NCI-H146 treated with DMSO at 0.1 percent for 48 hours (cell line): ENCODE results near the gene TEX264.
A peak's percentile ranks its signal among the peaks of the same experiment; 100 is the strongest.

Experiments
- DNase-seq: peaks from one replicate; lab custom pipeline; 2025; ENCODE audit not compliant: unreplicated experiment; lab: John Stamatoyannopoulos, UW

The TEX264 gene

GRCh38 chr3:51673802-51674654 lies 3.0 kb downstream of the TEX264 start:
- DNase-seq = no peak

DNA sequence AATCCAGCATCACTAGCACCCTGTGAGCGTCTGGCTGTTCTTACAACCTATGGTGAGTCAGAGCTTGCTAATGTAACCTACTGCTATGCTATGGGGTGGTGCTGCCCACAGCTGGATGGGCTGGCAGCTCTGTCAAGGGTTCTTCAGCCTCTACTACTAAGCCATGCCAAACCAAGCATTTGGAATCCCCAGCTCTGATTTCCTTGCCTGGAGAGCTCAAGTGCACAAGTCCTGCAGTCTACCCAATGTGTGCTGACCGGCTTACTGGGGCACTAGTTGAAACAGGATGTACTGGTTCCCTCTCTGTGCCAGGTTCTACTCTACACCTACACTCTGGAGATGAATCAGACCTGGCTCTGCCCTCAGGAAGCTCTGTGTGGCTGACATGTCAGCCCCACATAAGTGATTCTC lies 4.2 kb downstream of the TEX264 start:
- DNase-seq = no peak

DNA sequence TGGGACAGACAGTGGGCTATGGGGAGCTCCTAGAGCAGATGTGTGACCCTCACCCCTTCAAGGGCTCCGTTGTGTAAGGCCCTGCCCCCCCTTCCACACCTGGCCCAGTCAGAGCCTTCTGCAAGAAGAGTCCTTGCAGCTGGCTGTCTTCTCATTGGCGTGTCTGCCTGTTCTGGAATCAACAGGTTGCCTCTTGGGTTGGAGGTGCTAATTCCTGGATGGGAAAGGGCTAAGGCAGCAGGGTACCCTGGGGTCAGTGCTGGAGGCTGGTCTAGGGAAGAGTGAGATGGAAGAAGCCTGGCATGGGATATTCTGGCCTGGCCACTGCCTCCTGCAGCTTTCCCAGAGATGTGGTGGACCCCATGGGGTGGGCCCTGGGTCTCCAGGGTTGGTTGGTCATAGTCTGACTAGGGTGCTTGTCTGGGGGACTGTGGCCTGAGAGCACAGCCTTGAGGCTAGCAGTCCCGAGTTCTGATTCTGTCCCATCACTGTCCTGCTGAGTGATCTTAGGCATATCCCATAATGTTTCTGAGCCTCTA lies 5.1 kb downstream of the TEX264 start:
- no peak for DNase-seq

DNA sequence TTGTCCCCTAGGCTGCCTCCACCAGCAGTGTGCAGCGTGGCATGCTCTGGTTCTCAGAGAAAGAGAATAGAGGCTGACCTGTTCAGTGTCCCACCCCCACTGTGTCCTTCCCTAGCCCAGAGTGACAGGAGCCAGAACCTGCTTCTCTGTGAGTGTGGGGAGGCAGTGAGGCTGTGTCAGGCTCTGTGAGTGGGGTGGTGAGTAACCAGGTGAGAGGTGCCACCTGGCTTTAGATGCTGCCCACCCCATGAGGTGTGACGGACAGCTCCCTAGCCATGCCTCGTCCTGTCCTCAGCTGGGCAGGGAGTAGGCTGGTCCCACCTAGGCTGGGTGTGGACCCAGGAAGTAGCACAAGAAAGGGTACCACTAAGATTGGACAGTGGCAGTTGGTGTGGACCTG lies 6.3 kb downstream of the TEX264 start:
- DNase-seq = no peak

DNA sequence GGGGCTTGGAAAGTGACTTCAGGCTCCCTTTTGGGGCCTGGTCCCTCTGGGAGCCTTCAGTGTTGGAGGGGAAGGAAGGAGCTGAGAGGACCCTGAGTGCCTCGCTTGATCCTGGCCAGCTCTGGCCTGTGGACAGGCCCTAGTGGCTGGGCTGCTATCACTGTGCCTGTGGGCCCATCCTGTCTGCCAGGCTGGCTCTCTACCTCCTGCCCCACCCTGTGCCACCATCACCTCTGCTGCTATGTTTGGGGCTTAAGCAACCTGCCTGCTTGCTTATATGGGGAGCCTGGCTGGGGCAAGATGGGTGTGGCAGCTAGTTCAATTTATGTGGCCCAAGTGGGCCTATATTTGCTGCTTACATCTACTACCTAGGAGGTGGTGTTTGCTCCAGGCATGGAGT lies 7.1 kb downstream of the TEX264 start:
- DNase-seq = no peak

GRCh38 chr3:51678641-51679040 lies 7.6 kb downstream of the TEX264 start:
- DNase-seq = no peak

DNA sequence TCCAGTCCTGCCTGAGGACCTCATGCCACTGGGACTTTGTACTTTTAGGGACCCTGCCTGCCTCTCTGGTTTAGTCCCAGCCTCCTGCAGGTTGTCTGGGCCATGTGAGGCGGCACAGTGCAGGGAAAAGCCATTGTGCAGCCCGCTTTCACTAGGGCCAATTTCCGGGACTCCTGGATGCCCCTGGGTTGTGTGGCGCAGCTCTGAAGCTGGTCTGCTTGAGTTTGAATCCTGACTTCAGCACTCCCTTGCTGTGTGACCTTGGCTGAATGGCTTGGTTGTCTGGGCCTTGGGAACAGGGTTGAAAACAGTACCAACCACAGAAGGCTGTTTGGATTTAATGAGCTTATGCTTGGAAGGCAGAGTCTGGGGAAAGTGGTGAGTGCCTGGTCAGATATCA lies 8.3 kb downstream of the TEX264 start:
- no peak for DNase-seq

DNA sequence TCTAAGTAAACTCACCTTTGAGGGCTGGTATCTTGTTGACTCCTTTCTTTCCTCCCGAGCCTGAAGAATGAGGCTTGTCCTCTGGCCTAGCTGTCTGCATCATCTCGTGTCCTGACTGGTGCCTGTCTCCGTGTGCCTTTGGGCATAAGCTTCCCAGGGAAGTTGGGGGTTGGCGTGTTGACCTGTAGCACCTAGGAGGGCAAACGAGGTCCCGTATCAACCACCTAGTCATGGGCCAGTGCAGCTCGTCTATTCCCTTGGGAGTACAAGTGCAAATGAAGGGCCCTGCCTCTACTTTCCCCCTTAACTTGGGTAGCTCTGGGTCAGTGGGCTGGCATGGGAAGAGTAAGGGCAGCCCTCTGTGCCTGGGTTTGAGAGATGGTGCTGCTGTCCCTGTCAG lies 8.7 kb downstream of the TEX264 start:
- DNase-seq = no peak

DNA sequence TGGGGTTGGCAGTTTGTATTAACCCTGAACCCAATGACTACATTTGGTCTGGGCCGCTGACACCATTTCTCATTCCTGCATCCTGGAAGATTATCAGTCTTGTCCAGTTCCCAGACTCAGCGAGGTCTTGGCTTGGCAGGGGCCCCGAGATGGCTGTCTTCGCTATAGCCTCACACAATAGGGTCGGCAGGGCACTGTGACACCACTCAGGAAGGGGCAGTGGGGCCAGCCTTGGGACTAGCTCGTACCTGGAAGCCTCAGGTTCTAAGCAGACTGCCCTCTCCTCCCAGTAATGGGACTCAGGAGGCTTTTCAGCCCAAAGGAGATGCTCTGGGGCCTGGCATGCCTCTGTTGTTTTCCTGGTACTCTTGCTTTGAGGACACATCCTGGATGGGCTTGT lies 9.1 kb downstream of the TEX264 start:
- DNase-seq = no peak

DNA sequence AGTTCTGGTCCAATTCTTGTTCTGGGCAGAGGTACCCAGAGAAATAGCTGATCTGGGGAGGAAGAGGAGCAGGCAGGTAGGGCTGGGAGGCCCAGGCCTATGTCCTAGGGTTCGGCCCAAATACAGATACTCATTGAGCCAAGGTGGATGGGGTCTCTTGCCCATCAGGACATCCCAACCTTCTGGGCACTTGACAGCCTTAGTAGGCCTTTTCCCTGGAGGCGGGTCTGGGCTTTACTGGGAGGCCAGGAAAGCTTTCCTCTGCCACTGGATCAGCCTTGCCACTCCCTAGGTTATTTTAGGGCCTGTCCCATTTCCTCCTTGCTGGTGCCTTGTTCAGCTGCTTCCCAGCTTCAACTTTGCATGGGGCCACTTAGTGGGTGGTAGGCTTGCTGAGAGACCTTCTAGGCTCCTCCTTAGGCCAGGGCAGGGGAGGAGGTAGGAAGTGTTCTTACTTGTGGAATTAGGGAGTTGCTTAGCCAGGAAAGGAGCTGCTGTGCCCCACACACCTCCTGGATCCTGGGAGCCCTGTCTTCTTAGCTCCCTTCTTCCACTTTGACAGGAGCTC lies 9.7 kb downstream of the TEX264 start:
- DNase-seq = no peak

DNA sequence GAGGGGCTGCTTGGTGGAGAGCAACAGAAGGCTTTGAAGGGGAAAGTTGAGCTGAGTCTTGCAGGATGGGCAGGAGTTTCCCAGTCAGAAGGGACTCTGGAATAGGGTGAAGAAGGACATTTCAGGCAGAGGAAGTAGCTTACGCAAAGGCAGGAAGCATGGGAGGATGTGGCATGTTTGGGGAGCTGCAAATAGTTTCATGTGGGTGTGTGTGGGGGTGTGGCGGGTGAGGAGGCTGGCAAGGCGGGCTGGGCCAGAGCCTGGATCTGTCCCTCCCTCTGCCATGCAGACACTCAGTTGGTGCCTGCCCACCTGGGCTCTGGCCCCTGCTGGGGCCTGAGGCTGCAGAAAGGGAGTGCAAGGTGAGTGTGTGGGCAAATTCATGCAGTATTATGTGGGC lies 10.4 kb downstream of the TEX264 start:
- no peak for DNase-seq

DNA sequence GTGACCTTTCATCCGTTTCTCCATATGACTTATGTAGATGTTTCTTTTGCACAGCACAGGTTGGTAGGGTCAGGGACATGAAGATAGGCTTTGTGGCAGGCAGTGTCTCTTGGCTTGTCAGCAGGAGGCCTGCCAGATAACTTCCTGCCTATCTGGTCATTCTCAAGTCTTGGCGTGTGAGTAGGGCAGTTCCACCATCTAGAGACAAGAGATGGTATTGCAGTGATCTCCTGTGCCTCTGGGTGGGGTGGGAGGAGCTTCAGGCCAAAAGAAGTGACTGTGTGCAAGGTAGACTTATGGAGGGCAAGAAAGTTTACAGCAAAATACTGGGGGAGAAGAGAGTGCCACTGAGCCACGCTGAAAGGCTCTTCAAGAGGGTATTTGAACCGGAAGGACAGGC lies 11.0 kb downstream of the TEX264 start:
- peak; percentile 69 for DNase-seq

DNA sequence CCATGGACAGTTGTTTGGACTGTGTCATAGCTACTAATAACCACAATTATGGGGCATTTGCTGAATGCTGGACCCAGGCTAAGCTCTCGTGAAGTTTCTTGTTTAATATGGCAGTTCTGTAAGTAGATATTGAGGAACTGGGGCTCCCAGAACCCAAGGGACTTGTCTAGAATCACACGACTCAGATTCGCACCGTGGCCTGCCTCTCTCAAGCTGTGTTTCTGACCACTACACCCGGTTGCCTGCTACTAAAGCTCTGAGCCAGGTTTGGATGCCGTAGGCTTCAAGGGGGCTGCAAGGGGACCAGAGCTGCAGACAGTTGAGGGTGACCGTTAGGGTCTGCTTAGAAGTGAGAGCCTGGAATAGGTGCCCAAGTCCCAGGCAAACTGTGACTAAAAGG lies 11.5 kb downstream of the TEX264 start:
- no peak for DNase-seq

DNA sequence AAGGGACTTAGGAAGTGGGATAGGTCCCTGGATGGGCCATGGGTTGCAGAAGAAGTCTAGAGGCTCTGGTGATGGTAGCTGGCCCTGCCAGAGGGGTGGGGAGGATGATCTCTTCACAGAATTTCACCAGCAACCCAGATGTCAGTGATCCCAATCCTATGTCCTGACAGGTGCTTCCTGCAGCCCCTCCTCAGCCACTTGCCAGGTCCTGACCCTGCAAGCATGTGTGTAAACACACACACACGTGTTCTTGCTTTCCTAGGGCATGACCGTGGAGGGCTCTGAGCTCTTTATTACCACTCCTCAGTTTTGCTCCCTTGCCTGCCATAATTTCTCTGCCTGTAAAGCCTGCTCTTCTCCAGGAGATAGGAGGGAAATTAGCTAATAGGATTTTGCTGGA lies 12.5 kb downstream of the TEX264 start:
- no peak for DNase-seq

DNA sequence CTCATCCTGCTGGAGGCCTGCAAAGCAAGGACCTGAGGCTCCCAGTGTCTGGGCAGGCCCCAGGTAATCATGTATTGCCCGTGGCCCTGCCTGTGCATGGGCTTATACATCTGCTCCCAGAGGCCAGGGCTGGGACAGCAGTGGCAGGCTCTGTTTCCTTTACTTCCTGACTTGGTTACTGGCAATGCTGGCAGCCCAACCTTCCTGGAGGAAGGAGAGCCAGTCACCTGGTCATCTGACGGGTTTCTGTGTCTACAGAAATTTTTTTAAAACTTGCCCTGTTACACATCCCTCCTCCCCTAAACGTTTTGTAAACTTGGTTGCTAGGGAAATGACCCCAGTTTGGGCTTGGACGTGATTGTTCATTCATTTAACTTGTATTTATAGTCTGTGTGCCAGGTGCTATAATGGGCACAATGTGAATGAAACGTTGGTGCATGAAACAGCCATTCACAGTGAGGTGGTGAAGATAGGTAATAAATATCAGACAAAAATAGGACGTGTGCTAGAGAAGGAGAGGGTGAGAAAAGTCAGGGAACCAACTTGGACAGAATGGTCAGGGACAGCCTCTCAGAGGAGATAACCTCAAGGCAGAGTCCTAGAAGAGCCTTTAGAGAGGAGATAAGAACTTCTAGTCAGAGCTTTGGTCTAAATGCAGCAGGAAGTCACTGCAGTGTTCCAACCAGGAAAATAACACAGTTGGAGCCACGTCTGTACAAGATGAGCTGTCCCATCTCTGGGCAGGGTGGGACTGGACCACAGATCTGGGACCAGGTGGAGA lies 14.1 kb downstream of the TEX264 start:
- no peak for DNase-seq

DNA sequence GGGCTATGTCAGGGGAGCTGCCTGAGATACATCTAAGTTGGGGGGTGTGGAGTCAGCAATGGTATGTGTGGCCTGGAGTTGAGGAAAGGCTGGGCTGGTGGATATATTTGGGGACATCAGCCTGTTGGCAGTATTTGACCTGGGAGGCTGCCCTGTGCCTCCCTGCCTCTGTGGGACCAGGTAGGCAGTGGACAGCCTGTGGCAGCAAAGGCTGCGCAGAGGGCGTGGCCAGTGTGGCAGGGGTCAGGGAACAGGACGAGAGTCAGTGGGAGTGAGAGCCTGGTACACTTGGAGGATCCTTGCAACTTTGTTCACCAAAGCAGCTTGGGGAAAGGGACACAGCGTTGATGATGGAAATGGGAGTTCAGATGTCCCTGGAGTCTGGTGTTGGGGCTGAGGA lies 15.0 kb downstream of the TEX264 start:
- DNase-seq = no peak

DNA sequence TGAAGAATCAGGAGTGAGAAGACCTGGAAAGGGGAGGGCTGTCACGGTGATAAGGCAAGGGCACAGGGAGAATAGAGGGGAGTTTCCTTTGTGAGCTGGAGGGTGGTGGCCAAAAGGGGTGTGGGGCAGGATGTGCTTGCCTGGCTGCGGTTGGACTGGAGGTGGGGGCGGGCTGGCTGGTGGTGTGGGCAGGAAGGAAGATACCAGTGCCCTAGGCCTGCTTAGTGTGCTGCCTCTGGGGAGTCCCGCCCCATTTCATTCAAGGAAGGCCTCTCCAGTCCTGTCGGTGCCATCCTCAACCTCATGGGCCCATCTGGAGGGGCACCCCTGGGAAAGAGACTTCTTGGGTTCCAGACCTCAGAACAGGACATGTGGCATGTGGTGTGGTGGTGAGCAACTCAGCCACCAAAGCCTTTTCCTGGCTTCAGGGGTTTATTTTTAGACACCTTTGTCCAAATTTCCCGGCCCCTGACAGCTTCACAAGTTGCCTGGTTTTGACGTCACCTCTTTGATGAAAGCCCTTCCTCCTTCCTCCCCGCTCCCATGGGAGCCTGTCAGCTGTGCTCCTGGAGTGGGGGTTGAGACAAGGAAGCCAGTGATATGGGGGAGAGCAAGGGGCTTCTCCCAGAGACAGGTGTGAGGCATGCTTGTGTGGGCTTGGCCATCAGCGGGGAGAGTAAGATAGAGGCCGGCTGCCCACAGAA lies 15.6 kb downstream of the TEX264 start:
- DNase-seq = no peak

DNA sequence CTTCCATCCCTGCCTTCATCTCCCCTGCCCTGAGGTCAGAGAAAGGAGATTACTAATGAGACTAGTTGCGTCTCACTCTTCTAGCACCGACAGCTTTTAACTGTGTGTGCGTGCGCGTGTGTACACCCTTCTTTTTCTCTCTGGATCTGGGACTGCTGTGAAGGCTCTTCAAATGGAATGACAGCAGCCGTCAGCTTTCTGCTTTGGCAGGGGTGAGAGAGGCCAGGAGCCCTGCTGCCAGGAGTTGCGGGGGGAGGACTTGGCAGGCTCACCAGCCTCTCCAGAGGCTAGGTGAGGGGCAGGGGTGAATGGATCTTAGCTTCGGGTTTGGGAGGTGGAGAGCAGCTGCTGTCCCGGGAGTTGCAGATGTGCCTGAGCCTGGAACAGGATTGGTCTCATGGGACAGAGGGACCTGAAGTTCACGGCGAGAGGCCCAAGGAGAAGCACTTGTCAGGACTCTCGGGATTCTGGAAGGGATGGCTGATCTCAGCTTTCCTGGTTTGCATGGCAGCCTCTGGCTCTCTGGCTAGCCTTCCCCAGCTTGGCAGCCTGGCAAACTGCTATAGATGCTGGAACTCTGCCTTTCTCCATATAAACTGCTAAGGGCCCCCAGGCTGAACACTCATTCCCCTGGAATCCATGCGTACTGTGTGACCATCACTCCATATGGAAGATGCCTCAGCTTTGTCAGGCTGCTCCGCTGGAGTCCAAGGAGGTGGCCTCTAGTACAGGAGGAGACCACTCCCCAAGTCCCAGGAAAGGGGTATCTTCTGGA lies 16.6 kb downstream of the TEX264 start:
- no peak for DNase-seq

- DNase-seq = no peak
Observed at GRCh38 chr3:51688206-51688600, 17.2 kb downstream of the TEX264 start.

- DNase-seq = no peak
Observed at GRCh38 chr3:51691021-51691420, 20.0 kb downstream of the TEX264 start.
